HCT116 (cell line): ENCODE results near the gene ARRB2. TPM values are rescaled to one million over a fixed set of nuclear protein-coding genes. Genes with fewer than 3 reads are reported as not detected.

ENCODE experiments used
- ATAC-seq: fragments of 200-7000 bp; cut with Tn5 transposase; 2 replicates; pipeline ENCODE4 v1.9.1; 2020; ENCODE audit warnings: mild to moderate bottlenecking, moderate library complexity
- BruUV-seq: library from RNA; stranded (reverse); fragments of 400-500 nt; replicated peaks from 2 replicates; lab custom pipeline; 2021; lab: Mats Ljungman, UMichigan
- CTCF ChIA-PET: fragments of 300-600 bp; sonication (Branson Sonifier 250); formaldehyde crosslinking; loops from one replicate; lab custom pipeline; 2021; ENCODE audit warnings: antibody characterized with exemption; lab: Charles Lee
- POLR2A ChIA-PET: fragments of 300-600, 350-600 bp; sonication (Branson Sonifier 250); formaldehyde crosslinking; loops from one replicate; lab custom pipeline; 2021; ENCODE audit warnings: antibody characterized with exemption; lab: Charles Lee
- RAD21 ChIA-PET, 2 experiments: fragments of 300-600 bp; sonication (Branson Sonifier 250); formaldehyde crosslinking; loops; one replicate each; lab custom pipeline; 2023; ENCODE audit warnings: low total read pairs in 2 of 2; ENCODE audit not compliant: uncharacterized antibody in 2 of 2, unreplicated experiment in 2 of 2, low non-redundant PET in 1 of 2; lab: Charles Lee
- DNase-seq: peaks from one replicate; pipeline ENCODE4 v3.0.0-alpha.2; 2010; ENCODE audit warnings: low read depth, low spot score
- H2AFZ ChIP-seq: fragments of 200-600 bp; shearing (Covaris generic), sonication (generic); 2 replicates; pipeline ENCODE4 v1.6.1; 2017; ENCODE audit warnings: low read depth, mixed run types, mixed read lengths, antibody characterized with exemption, low read length; ENCODE audit not compliant: poor library complexity, severe bottlenecking
- H3K27ac ChIP-seq: 2 replicates; pipeline ENCODE4 v1.5.1; 2012; ENCODE audit warnings: low read depth, low read length
- H3K27me3 ChIP-seq: fragments of 200-600 bp; sonication (generic); 2 replicates; pipeline ENCODE4 v1.6.1; 2016; ENCODE audit warnings: mixed run types, low read length, mixed read lengths; ENCODE audit not compliant: insufficient read depth
- H3K36me3 ChIP-seq, 2 experiments: fragments of 200-500 bp in 1 of 2; fragments of 200-600 bp in 1 of 2; sonication (Bioruptor generic) in 1 of 2; sonication (generic) in 1 of 2; 2 replicates each; pipeline versions ENCODE4 v1.5.1 to v1.6.1; 2014 to 2016; ENCODE audit warnings: low read length in 2 of 2, inconsistent platforms in 1 of 2, mixed read lengths in 1 of 2, mixed run types in 1 of 2; ENCODE audit not compliant: insufficient read depth in 2 of 2, control insufficient read depth in 1 of 2
- H3K4me1 ChIP-seq, 2 experiments: fragments of 200-600 bp in 1 of 2; sonication (generic) in 1 of 2; 2 replicates each; pipeline versions ENCODE4 v1.5.1 to v1.6.1; 2012 to 2017; ENCODE audit warnings: low read length in 2 of 2, inconsistent platforms in 1 of 2, mild to moderate bottlenecking in 1 of 2, mixed read lengths in 1 of 2, mixed run types in 1 of 2, moderate library complexity in 1 of 2; ENCODE audit not compliant: insufficient read depth in 2 of 2, control insufficient read depth in 1 of 2
- H3K4me2 ChIP-seq: fragments of 200-600 bp; sonication (generic); 2 replicates; pipeline ENCODE4 v1.6.1; 2017; ENCODE audit warnings: mixed run types, low read length, mixed read lengths
- H3K4me3 ChIP-seq, 2 experiments: fragments of 200-600 bp in 1 of 2; sonication (generic) in 1 of 2; replicated peaks in 1 of 2; 2 replicates each; pipeline ENCODE4 v1.5.1; 2011 to 2016; ENCODE audit warnings: low read length in 2 of 2, control low read depth in 1 of 2, low read depth in 1 of 2, mild to moderate bottlenecking in 1 of 2, mixed read lengths in 1 of 2, mixed run types in 1 of 2
- H3K79me2 ChIP-seq: fragments of 200-600 bp; sonication (generic); 2 replicates; pipeline ENCODE4 v1.6.1; 2017; ENCODE audit warnings: mild to moderate bottlenecking, mixed run types, low read length, moderate library complexity, mixed read lengths; ENCODE audit not compliant: insufficient read depth
- H3K9ac ChIP-seq: fragments of 200-600 bp; sonication (generic); 2 replicates; pipeline ENCODE4 v1.6.1; 2016; ENCODE audit warnings: low read length, mixed read lengths
- H3K9me2 ChIP-seq: fragments of 200-600 bp; sonication (generic), shearing (Covaris generic); 2 replicates; pipeline ENCODE4 v1.6.1; 2017; ENCODE audit warnings: mixed run types, mild to moderate bottlenecking, moderate library complexity; ENCODE audit not compliant: insufficient read depth
- H3K9me3 ChIP-seq, 2 experiments: fragments of 200-500 bp in 1 of 2; fragments of 200-600 bp in 1 of 2; sonication (Bioruptor generic) in 1 of 2; sonication (generic) in 1 of 2; 2 replicates each; pipeline ENCODE4 v1.6.1; 2014 to 2017; ENCODE audit warnings: low read length in 2 of 2, mixed read lengths in 2 of 2, inconsistent platforms in 1 of 2, low read depth in 1 of 2, mild to moderate bottlenecking in 1 of 2, mixed run types in 1 of 2, moderate library complexity in 1 of 2; ENCODE audit not compliant: control insufficient read depth in 1 of 2, insufficient read depth in 1 of 2
- H4K20me1 ChIP-seq: fragments of 200-600 bp; sonication (generic), shearing (Covaris generic); 2 replicates; pipeline ENCODE4 v1.6.1; 2017; ENCODE audit warnings: mixed run types, mild to moderate bottlenecking, moderate library complexity; ENCODE audit not compliant: insufficient read depth
- CBX3 ChIP-seq: IDR thresholded peaks from 2 replicates; pipeline ENCODE4 v1.6.1; 2012; ENCODE audit warnings: low read depth
- EZH2 ChIP-seq: fragments of 200-600 bp; sonication (generic); IDR thresholded peaks from 2 replicates; pipeline ENCODE4 v1.6.1; 2017; ENCODE audit warnings: antibody characterized with exemption, mixed run types
- EZH2phosphoT487 ChIP-seq: fragments of 200-600 bp; IDR thresholded peaks from 2 replicates; pipeline ENCODE4 v1.6.1; 2018; ENCODE audit warnings: antibody characterized with exemption, borderline replicate concordance
- POLR2A ChIP-seq: IDR thresholded peaks from 2 replicates; pipeline ENCODE4 v1.7.0; 2011; ENCODE audit warnings: borderline replicate concordance; ENCODE audit not compliant: insufficient read depth, insufficient read length; ENCODE audit errors: extremely low read depth
- RAD21 ChIP-seq: IDR thresholded peaks from 2 replicates; pipeline ENCODE4 v1.6.1; 2012; ENCODE audit warnings: low read depth, mild to moderate bottlenecking
- SIN3A ChIP-seq: IDR thresholded peaks from 2 replicates; pipeline ENCODE4 v1.6.1; 2012; ENCODE audit warnings: low read depth
- SRF ChIP-seq: IDR thresholded peaks from 2 replicates; pipeline ENCODE4 v1.6.1; 2012; ENCODE audit warnings: low read depth
- YY1 ChIP-seq: IDR thresholded peaks from 2 replicates; pipeline ENCODE4 v1.6.1; 2011; ENCODE audit warnings: low read length, low read depth, moderate library complexity, mild to moderate bottlenecking; ENCODE audit not compliant: insufficient replicate concordance; ENCODE audit errors: extremely low read depth
- ZNF274 ChIP-seq: fragments of 200-500 bp; sonication (Bioruptor generic); IDR thresholded peaks from 2 replicates; pipeline ENCODE4 v1.6.1; 2014; ENCODE audit warnings: mild to moderate bottlenecking, low read depth, low read length, inconsistent platforms
- intact Hi-C: fragments of 100-400 bp; cut with micrococcal nuclease; formaldehyde crosslinking; loops from 2 replicates; pipeline ENCODE4 v1.10.0; 2022
- total RNA-seq: library from RNA; stranded (reverse); gene quantifications from one replicate; pipeline ENCODE4 v1.2.1, GENCODE V29; 2021; ENCODE audit not compliant: unreplicated experiment
- TF ChIP-seq, protein P1 (sequence below): IDR thresholded peaks from 2 replicates; pipeline ENCODE4 v1.6.1; 2012
- TF ChIP-seq, protein P2 (sequence below), 3 experiments: fragments of 200-600 bp in 1 of 3; sonication (generic) in 1 of 3; IDR thresholded peaks in 2 of 3; conservative IDR thresholded peaks in 1 of 3; 2 replicates each; pipeline ENCODE4 v1.5.1; 2012 to 2017; ENCODE audit warnings: low read depth in 2 of 3, low read length in 2 of 3, antibody characterized with exemption in 1 of 3, borderline replicate concordance in 1 of 3, control low read depth in 1 of 3, mild to moderate bottlenecking in 1 of 3, mixed read lengths in 1 of 3, mixed run types in 1 of 3, moderate library complexity in 1 of 3; ENCODE audit not compliant: insufficient read depth in 1 of 3
- TF ChIP-seq, protein P3 (sequence below): IDR thresholded peaks from 2 replicates; pipeline ENCODE4 v1.6.1; 2012

The ARRB2 gene
- total RNA-seq, 1 experiment from 2014 or later, result 70.8 TPM

GRCh38 chr17:4715063-4715744 lies 4.8 kb downstream of the ARRB2 start:
- H2AFZ ChIP-seq, result no peak overlapping the region
- no peak overlapping the region for H3K4me2 ChIP-seq
- H3K9me2 ChIP-seq, result no peaks in the 10 kb centered on the region
- H3K9ac ChIP-seq, result no peak overlapping the region
- no peak for DNase-seq
- H3K36me3 ChIP-seq, result peaks cover 14 to 16% of the 10 kb centered on the region in 2 experiments; a peak in 2 of 4 replicates
- no peak overlapping the region for H3K4me3 ChIP-seq
- peaks cover 20% of the 10 kb centered on the region for H3K79me2 ChIP-seq
- no peaks in the 10 kb centered on the region for H3K27me3 ChIP-seq
- ChIA-PET CTCF (no interaction called here), POLR2A (no interaction called here), RAD21 (no interaction called here)
- peaks cover 7 to 15% of the 10 kb centered on the region in 2 experiments; a peak in 3 of 4 replicates for H3K4me1 ChIP-seq
- H3K9me3 ChIP-seq, result no peaks in the 10 kb centered on the region
- intact Hi-C loops, result no loop called here
- no peak for ATAC-seq
- TF ChIP-seq, protein P1, sequence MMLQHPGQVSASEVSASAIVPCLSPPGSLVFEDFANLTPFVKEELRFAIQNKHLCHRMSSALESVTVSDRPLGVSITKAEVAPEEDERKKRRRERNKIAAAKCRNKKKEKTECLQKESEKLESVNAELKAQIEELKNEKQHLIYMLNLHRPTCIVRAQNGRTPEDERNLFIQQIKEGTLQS, result no peak
- no peak for TF ChIP-seq EZH2
- TF ChIP-seq ZNF274, result no peak
- no peak for TF ChIP-seq CBX3
- TF ChIP-seq SRF, result no peak
- no peak for TF ChIP-seq RAD21
- no peak for TF ChIP-seq SIN3A
- TF ChIP-seq EZH2phosphoT487, result no peak
- TF ChIP-seq, protein P2, sequence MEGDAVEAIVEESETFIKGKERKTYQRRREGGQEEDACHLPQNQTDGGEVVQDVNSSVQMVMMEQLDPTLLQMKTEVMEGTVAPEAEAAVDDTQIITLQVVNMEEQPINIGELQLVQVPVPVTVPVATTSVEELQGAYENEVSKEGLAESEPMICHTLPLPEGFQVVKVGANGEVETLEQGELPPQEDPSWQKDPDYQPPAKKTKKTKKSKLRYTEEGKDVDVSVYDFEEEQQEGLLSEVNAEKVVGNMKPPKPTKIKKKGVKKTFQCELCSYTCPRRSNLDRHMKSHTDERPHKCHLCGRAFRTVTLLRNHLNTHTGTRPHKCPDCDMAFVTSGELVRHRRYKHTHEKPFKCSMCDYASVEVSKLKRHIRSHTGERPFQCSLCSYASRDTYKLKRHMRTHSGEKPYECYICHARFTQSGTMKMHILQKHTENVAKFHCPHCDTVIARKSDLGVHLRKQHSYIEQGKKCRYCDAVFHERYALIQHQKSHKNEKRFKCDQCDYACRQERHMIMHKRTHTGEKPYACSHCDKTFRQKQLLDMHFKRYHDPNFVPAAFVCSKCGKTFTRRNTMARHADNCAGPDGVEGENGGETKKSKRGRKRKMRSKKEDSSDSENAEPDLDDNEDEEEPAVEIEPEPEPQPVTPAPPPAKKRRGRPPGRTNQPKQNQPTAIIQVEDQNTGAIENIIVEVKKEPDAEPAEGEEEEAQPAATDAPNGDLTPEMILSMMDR (IDR thresholded peaks at IDR 0.05 in 2 of 3, conservative IDR thresholded peaks at IDR 0.05 in 1 of 3; ENCODE audit: borderline replicate concordance in 1 of 3, insufficient read depth in 1 of 3, low read depth in 2 of 3, low read length in 2 of 3), result no peak
- TF ChIP-seq POLR2A, result no peak
- TF ChIP-seq, protein P3, sequence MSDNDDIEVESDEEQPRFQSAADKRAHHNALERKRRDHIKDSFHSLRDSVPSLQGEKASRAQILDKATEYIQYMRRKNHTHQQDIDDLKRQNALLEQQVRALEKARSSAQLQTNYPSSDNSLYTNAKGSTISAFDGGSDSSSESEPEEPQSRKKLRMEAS, result no peak
- TF ChIP-seq YY1, result no peak
- BruUV-seq, result no TSS peak
- H3K27ac ChIP-seq, result no peak overlapping the region
- no peaks in the 10 kb centered on the region for H4K20me1 ChIP-seq
